Upper lobe of right lung (tissue), 1 donor: ENCODE measurements around the gene SMAP1. TPM values are rescaled to one million over a fixed set of nuclear protein-coding genes. Genes with fewer than 3 reads are reported as not detected.

Experiments used
- ATAC-seq: fragments of 200-7000 bp; cut with Tn5 transposase; one replicate; pipeline ENCODE4 v1.9.1; 2020; ENCODE audit warnings: mild to moderate bottlenecking, moderate library complexity
- DNase-seq: peaks from one replicate; pipeline ENCODE4 v3.0.0-alpha.2; 2020
- H3K27ac ChIP-seq: fragments of 200-600 bp; one replicate; pipeline ENCODE4 v1.8.0; 2022
- H3K27me3 ChIP-seq: fragments of 200-600 bp; one replicate; pipeline ENCODE4 v1.8.0; 2022; ENCODE audit warnings: mild to moderate bottlenecking
- H3K36me3 ChIP-seq: fragments of 200-600 bp; one replicate; pipeline ENCODE4 v1.8.0; 2022
- H3K4me1 ChIP-seq: fragments of 200-600 bp; one replicate; pipeline ENCODE4 v1.8.0; 2022
- H3K4me3 ChIP-seq: fragments of 200-600 bp; one replicate; pipeline ENCODE4 v1.8.0; 2022; ENCODE audit warnings: mild to moderate bottlenecking
- H3K9me3 ChIP-seq: fragments of 200-600 bp; one replicate; pipeline ENCODE4 v1.8.0; 2022
- CTCF ChIP-seq: fragments of 200-600 bp; IDR thresholded peaks from one replicate; pipeline ENCODE4 v1.8.0; 2022; ENCODE audit warnings: antibody characterized with exemption
- intact Hi-C: fragments of 100-400 bp; cut with DNase I; formaldehyde crosslinking; loops from one replicate; pipeline ENCODE4 v1.11.0; 2022
- total RNA-seq: library from RNA; stranded (reverse); fragmentation: NEBNext Ultra II Directional; extraction: Animal tissue kit (Norgen Biotek cat#: 25700); gene quantifications from one replicate; pipeline ENCODE4 v1.2.1, GENCODE V29; 2021
- donor health status: DM: no; HTN: yes; CAD: no; lungs with severe emphysema.

SMAP1 gene
- total RNA-seq, 1 donor from 2014 or later: 25.0 TPM

GRCh38 chr6:70846207-70846835, 178.6 kb downstream of the SMAP1 start:
- intact Hi-C loops: no loop called here
- ATAC-seq: no peak
- no peaks in the 10 kb centered on the region for H3K27me3 ChIP-seq

GRCh38 chr6:70847106-70848084, 179.7 kb downstream of the SMAP1 start:
- ATAC-seq (no peak), DNase-seq (no peak)
- Histone ChIP-seq H3K27ac (no peak overlapping the region), H3K4me1 (no peaks in the 10 kb centered on the region), H3K4me3 (no peak overlapping the region), H3K9me3 (no peaks in the 10 kb centered on the region), H3K27me3 (no peaks in the 10 kb centered on the region), H3K36me3 (peaks cover under 1% of the 10 kb centered on the region)
- intact Hi-C loops: no loop called here
- no peak for TF ChIP-seq CTCF

More at GRCh38 chr6:70846207-70846835, 178.6 kb downstream of the SMAP1 start:
- no peak overlapping the region for H3K27ac ChIP-seq
- H3K36me3 ChIP-seq: no peaks in the 10 kb centered on the region
- no peak for TF ChIP-seq CTCF
- H3K4me1 ChIP-seq: no peaks in the 10 kb centered on the region
- DNase-seq: no peak
- H3K4me3 ChIP-seq: no peak overlapping the region
- H3K9me3 ChIP-seq: no peaks in the 10 kb centered on the region

GRCh38 chr6:70849348-70850069, 181.8 kb downstream of the SMAP1 start:
- no peak overlapping the region for H3K27ac ChIP-seq
- ATAC-seq (no peak), DNase-seq (no peak)
- H3K36me3 ChIP-seq: peaks cover 5% of the 10 kb centered on the region
- intact Hi-C loops: no loop called here
- H3K27me3 ChIP-seq: no peaks in the 10 kb centered on the region
- no peak overlapping the region for H3K4me3 ChIP-seq
- no peaks in the 10 kb centered on the region for H3K9me3 ChIP-seq
- TF ChIP-seq CTCF: no peak
- H3K4me1 ChIP-seq: no peaks in the 10 kb centered on the region

- ATAC-seq (no peak), DNase-seq (no peak)
- H3K27me3 ChIP-seq: no peaks in the 10 kb centered on the region
- no peak for TF ChIP-seq CTCF
- no peak overlapping the region for H3K4me3 ChIP-seq
- intact Hi-C loops: no loop called here
- H3K36me3 ChIP-seq: peaks cover 5% of the 10 kb centered on the region
- H3K9me3 ChIP-seq: no peaks in the 10 kb centered on the region
- H3K27ac ChIP-seq: no peak overlapping the region
- H3K4me1 ChIP-seq: no peaks in the 10 kb centered on the region
Observed at GRCh38 chr6:70852667-70853246, 185.1 kb downstream of the SMAP1 start.

- Histone ChIP-seq H3K36me3 (peaks cover 35% of the 10 kb centered on the region), H3K9me3 (no peaks in the 10 kb centered on the region), H3K27me3 (no peaks in the 10 kb centered on the region), H3K4me3 (no peak overlapping the region), H3K27ac (no peak overlapping the region), H3K4me1 (no peaks in the 10 kb centered on the region)
- ATAC-seq (no peak), DNase-seq (no peak)
- intact Hi-C loops: no loop called here
- no peak for TF ChIP-seq CTCF
Observed at GRCh38 chr6:70857387-70858077, 189.8 kb downstream of the SMAP1 start.
